Measurements from ENCODE around the gene SCLY.

Gene SCLY

GRCh38 chr2:238131761-238132462 lies 71.1 kb downstream of the SCLY start:
- no peaks in the 10 kb centered on the region for H3K79me2 ChIP-seq (ENCODE audit: insufficient read depth, low read length)
- no peaks in the 10 kb centered on the region for H3K27me3 ChIP-seq (ENCODE audit: insufficient read depth, low read length, poor library complexity, severe bottlenecking)
- H3K4me2 ChIP-seq (ENCODE audit: low read depth, low read length, poor library complexity, severe bottlenecking): no peak overlapping the region
- no peak overlapping the region for H3K9ac ChIP-seq (ENCODE audit: low read depth, low read length, poor library complexity, severe bottlenecking)
- no peak for TF ChIP-seq EZH2phosphoT487 (IDR thresholded peaks at IDR 0.05; ENCODE audit: borderline replicate concordance)
- no peak for TF ChIP-seq CTCF (conservative IDR thresholded peaks at IDR 0.05; ENCODE audit: low read length)
- H3K9me3 ChIP-seq (ENCODE audit: insufficient read depth, low read depth, low read length): no peaks in the 10 kb centered on the region
- H2AFZ ChIP-seq (ENCODE audit: low read length): no peak overlapping the region
- no peaks in the 10 kb centered on the region for H4K20me1 ChIP-seq (ENCODE audit: insufficient read depth, low read length, poor library complexity, severe bottlenecking)
- no peak overlapping the region for H3K4me3 ChIP-seq (ENCODE audit: low read length, poor library complexity, severe bottlenecking)
- no peaks in the 10 kb centered on the region for H3K9me2 ChIP-seq (replicated peaks; ENCODE audit: low read depth, low read length)
- no peaks in the 10 kb centered on the region for H3K36me3 ChIP-seq (ENCODE audit: insufficient read depth, low read length)
- no peaks in the 10 kb centered on the region for H3F3A ChIP-seq (ENCODE audit: low read depth)
- H3K4me1 ChIP-seq (ENCODE audit: insufficient read depth, low read length, poor library complexity, severe bottlenecking): no peaks in the 10 kb centered on the region

- no peak for TF ChIP-seq CTCF (conservative IDR thresholded peaks at IDR 0.05; ENCODE audit: low read length)
- no peak for TF ChIP-seq EZH2phosphoT487 (IDR thresholded peaks at IDR 0.05; ENCODE audit: borderline replicate concordance)
- H3K4me2 ChIP-seq (ENCODE audit: low read depth, low read length, poor library complexity, severe bottlenecking): no peak overlapping the region
- H2AFZ ChIP-seq (ENCODE audit: low read length): no peak overlapping the region
- H3K9me3 ChIP-seq (ENCODE audit: insufficient read depth, low read depth, low read length): no peaks in the 10 kb centered on the region
- no peak overlapping the region for H3K9ac ChIP-seq (ENCODE audit: low read depth, low read length, poor library complexity, severe bottlenecking)
- no peaks in the 10 kb centered on the region for H3F3A ChIP-seq (ENCODE audit: low read depth)
- no peaks in the 10 kb centered on the region for H3K79me2 ChIP-seq (ENCODE audit: insufficient read depth, low read length)
- H3K4me3 ChIP-seq (ENCODE audit: low read length, poor library complexity, severe bottlenecking): no peak overlapping the region
- no peaks in the 10 kb centered on the region for H3K9me2 ChIP-seq (replicated peaks; ENCODE audit: low read depth, low read length)
- no peaks in the 10 kb centered on the region for H3K4me1 ChIP-seq (ENCODE audit: insufficient read depth, low read length, poor library complexity, severe bottlenecking)
- H3K36me3 ChIP-seq (ENCODE audit: insufficient read depth, low read length): no peaks in the 10 kb centered on the region
- H4K20me1 ChIP-seq (ENCODE audit: insufficient read depth, low read length, poor library complexity, severe bottlenecking): no peaks in the 10 kb centered on the region
- H3K27me3 ChIP-seq (ENCODE audit: insufficient read depth, low read length, poor library complexity, severe bottlenecking): no peaks in the 10 kb centered on the region
Measured at GRCh38 chr2:238132463-238133450, 72.0 kb downstream of the SCLY start.

- Histone ChIP-seq H3K79me2 (ENCODE audit: insufficient read depth, low read length) (no peaks in the 10 kb centered on the region), H3K9me3 (ENCODE audit: insufficient read depth, low read depth, low read length) (no peaks in the 10 kb centered on the region), H3K9ac (ENCODE audit: low read depth, low read length, poor library complexity, severe bottlenecking) (no peak overlapping the region), H3K27me3 (ENCODE audit: insufficient read depth, low read length, poor library complexity, severe bottlenecking) (no peaks in the 10 kb centered on the region), H3K36me3 (ENCODE audit: insufficient read depth, low read length) (no peaks in the 10 kb centered on the region), H3K4me1 (ENCODE audit: insufficient read depth, low read length, poor library complexity, severe bottlenecking) (no peaks in the 10 kb centered on the region), H3K4me3 (ENCODE audit: low read length, poor library complexity, severe bottlenecking) (no peak overlapping the region), H4K20me1 (ENCODE audit: insufficient read depth, low read length, poor library complexity, severe bottlenecking) (no peaks in the 10 kb centered on the region), H3F3A (ENCODE audit: low read depth) (no peaks in the 10 kb centered on the region), H3K9me2 (replicated peaks; ENCODE audit: low read depth, low read length) (no peaks in the 10 kb centered on the region), H3K4me2 (ENCODE audit: low read depth, low read length, poor library complexity, severe bottlenecking) (no peak overlapping the region), H2AFZ (ENCODE audit: low read length) (no peak overlapping the region)
- TF ChIP-seq EZH2phosphoT487 (IDR thresholded peaks at IDR 0.05; ENCODE audit: borderline replicate concordance) (no peak), CTCF (conservative IDR thresholded peaks at IDR 0.05; ENCODE audit: low read length) (no peak)
Measured at GRCh38 chr2:238133499-238134392, 72.9 kb downstream of the SCLY start.
